Activated CD4-positive, alpha-beta memory T cell treated with anti-CD3 and anti-CD28 coated beads for 36 hours (primary cell): ENCODE results near the gene GAPDHS. TPM values are rescaled to one million over a fixed set of nuclear protein-coding genes. Genes with fewer than 3 reads are reported as not detected.

Experiments used
- CTCF ChIA-PET: fragments of 350-600 bp; sonication (Branson Sonifier 250); formaldehyde crosslinking; loops from one replicate; lab custom pipeline; 2021; ENCODE audit warnings: antibody characterized with exemption, inconsistent platforms; lab: Charles Lee
- POLR2A ChIA-PET: fragments of 350-600 bp; sonication (Branson Sonifier 250); formaldehyde crosslinking; loops from one replicate; lab custom pipeline; 2021; ENCODE audit warnings: antibody characterized with exemption; lab: Charles Lee
- DNase-seq: peaks from one replicate; pipeline ENCODE4 v3.0.0-alpha.2; 2020
- H3K27ac Mint-ChIP-seq: one replicate; pipeline ENCODE4 v1.8.0; 2021; ENCODE audit warnings: mixed read lengths
- H3K27me3 Mint-ChIP-seq: one replicate; pipeline ENCODE4 v1.8.0; 2021; ENCODE audit warnings: mixed read lengths
- H3K36me3 Mint-ChIP-seq: one replicate; pipeline ENCODE4 v1.8.0; 2021; ENCODE audit warnings: mixed read lengths
- H3K4me1 Mint-ChIP-seq: one replicate; pipeline ENCODE4 v1.8.0; 2021; ENCODE audit warnings: low read depth, mixed read lengths
- H3K4me3 Mint-ChIP-seq: one replicate; pipeline ENCODE4 v1.8.0; 2021; ENCODE audit warnings: mild to moderate bottlenecking, mixed read lengths
- H3K9me3 Mint-ChIP-seq: one replicate; pipeline ENCODE4 v1.8.0; 2021; ENCODE audit warnings: mixed read lengths
- intact Hi-C: fragments of 100-400 bp; cut with micrococcal nuclease; formaldehyde crosslinking; loops from one replicate; pipeline ENCODE4 v1.15.1; 2023
- total RNA-seq, 2 experiments: library from RNA; stranded (reverse); gene quantifications; one replicate each; pipeline ENCODE4 v1.2.3, GENCODE V29; 2021

Gene GAPDHS
- not detected for total RNA-seq

- no peaks in the 10 kb centered on the region for H3K36me3 Mint-ChIP-seq
- no peaks in the 10 kb centered on the region for H3K9me3 Mint-ChIP-seq
- H3K4me1 Mint-ChIP-seq, result peaks cover 13% of the 10 kb centered on the region
- ChIA-PET POLR2A (no interaction called here), CTCF (interaction anchor here (2.5 kb wide), 1 partner anchor 23 kb away, joined by 9 read pairs; no protein-coding TSS in a partner anchor)
- H3K27ac Mint-ChIP-seq, result no peak within 1 kb of the TSS
- no peak for DNase-seq
- peaks cover 41% of the 10 kb centered on the region for H3K27me3 Mint-ChIP-seq
- intact Hi-C loops, result no loop called here
- peak within 1 kb of the TSS; percentile 54 for H3K4me3 Mint-ChIP-seq
Observed at GRCh38 chr19:35533201-35533821, at the start of gene GAPDHS. Gene GAPDHS, plus strand, starts transcription at chr19:35533456. Its CDS starts 72 bp downstream, at chr19:35533528.

GRCh38 chr19:35484252-35485036 is 48.8 kb upstream of the GAPDHS start:
- no peak overlapping the region for H3K4me3 Mint-ChIP-seq
- no peaks in the 10 kb centered on the region for H3K9me3 Mint-ChIP-seq
- H3K36me3 Mint-ChIP-seq, result no peaks in the 10 kb centered on the region
- ChIA-PET CTCF (interaction anchor here (1.9 to 3.4 kb wide), 2 partner anchors 11 kb away, joined by 6 to 19 read pairs; no protein-coding TSS in a partner anchor), POLR2A (no interaction called here)
- DNase-seq, result peak; percentile 47
- H3K27me3 Mint-ChIP-seq, result no peaks in the 10 kb centered on the region
- H3K4me1 Mint-ChIP-seq, result peaks cover 11% of the 10 kb centered on the region
- intact Hi-C loops, result no loop called here
- peak overlapping the region; percentile 23 for H3K27ac Mint-ChIP-seq

DNA sequence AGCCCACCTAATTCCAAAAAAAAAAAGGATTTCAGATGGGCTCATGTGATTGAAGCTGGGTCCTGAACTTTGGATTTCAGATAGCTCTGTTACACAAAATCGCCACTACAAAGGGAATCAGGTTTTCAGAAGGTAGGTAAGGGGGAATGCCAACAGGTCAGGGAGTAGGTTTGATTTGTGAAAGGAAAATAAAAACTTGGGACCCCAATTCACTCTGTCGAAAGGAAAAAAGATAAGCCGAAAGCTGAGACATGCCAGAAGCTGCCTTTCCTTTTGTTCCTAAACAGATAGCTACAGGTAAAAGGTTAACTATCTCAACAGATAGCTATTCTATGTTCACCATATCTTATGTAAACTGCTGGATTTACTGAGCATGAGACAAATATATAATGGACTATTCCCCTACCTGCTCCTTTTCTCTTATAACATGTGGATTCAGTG is 47.0 kb upstream of the GAPDHS start:
- H3K27me3 Mint-ChIP-seq, result no peaks in the 10 kb centered on the region
- POLR2A ChIA-PET, result no interaction called here
- no peak overlapping the region for H3K27ac Mint-ChIP-seq
- H3K4me1 Mint-ChIP-seq, result peaks cover 11% of the 10 kb centered on the region
- H3K36me3 Mint-ChIP-seq, result no peaks in the 10 kb centered on the region
- H3K4me3 Mint-ChIP-seq, result no peak overlapping the region
- no peaks in the 10 kb centered on the region for H3K9me3 Mint-ChIP-seq
- intact Hi-C loops, result no loop called here
- DNase-seq, result no peak
- CTCF ChIA-PET, result interaction anchor here (0.6 to 3.4 kb wide), 7 partner anchors 9 to 133 kb away, joined by 3 to 19 read pairs (median 5); no protein-coding TSS in a partner anchor

- Mint-ChIP-seq H3K27ac (no peak overlapping the region), H3K9me3 (no peaks in the 10 kb centered on the region), H3K36me3 (no peaks in the 10 kb centered on the region), H3K4me3 (no peak overlapping the region), H3K4me1 (peaks cover 11% of the 10 kb centered on the region), H3K27me3 (no peaks in the 10 kb centered on the region)
- no peak for DNase-seq
- intact Hi-C loops, result no loop called here
- POLR2A ChIA-PET, result no interaction called here
- CTCF ChIA-PET, result interaction anchor here (0.6 to 3.4 kb wide), 6 partner anchors 8 to 1253 kb away, joined by 3 to 19 read pairs (median 8); no protein-coding TSS in a partner anchor
Observed at GRCh38 chr19:35487656-35488182, 45.5 kb upstream of the GAPDHS start.

DNA sequence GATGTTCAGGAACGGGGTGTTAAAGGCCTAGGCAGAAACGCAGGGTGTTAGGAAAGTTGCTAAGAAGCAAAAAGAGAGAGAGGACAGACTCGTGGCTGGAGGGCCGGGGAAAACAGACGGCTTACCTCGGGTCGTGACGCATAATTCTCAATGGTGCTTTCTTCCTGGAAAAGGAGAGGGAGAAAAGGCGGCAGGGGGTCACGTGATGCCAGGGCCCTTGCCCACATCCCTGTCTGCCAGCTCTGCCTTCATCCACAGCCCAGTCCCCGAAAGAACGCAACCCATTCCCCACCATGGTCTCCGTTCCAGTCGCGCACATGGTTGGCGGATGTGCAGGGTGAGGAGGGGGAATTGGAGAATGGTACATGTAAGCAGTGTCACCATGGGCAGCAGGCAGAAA is 44.6 kb upstream of the GAPDHS start:
- no peak for DNase-seq
- Mint-ChIP-seq H3K4me3 (no peak overlapping the region), H3K36me3 (no peaks in the 10 kb centered on the region), H3K4me1 (peaks cover 9% of the 10 kb centered on the region), H3K27ac (no peak overlapping the region), H3K27me3 (no peaks in the 10 kb centered on the region), H3K9me3 (no peaks in the 10 kb centered on the region)
- CTCF ChIA-PET, result no interaction called here
- POLR2A ChIA-PET, result no interaction called here
- intact Hi-C loops, result no loop called here

DNA sequence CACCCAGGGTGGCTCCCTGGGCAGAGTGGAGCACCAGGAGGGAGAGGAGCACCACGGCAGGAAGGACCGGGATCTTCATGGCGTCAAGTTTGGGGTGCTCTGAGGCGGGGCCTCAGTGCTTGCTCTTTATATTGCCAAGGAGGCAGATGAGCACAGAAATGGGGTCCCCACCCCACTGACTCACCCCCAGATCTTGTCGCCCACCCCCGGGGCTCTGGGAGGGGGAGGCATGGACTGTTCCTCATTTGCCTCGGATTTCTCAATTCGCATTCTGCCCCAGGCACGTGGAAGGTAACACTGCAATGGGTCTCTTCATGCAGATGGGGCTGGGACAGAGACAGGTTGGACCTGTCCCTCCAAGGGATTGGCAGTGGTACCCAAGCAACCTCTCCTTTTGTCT is 42.9 kb upstream of the GAPDHS start, which contains the start of gene KRTDAP:
Gene KRTDAP, minus strand, starts transcription at position 101 of the 400 bp plus-strand sequence. Its CDS starts 22 bp downstream, at position 79.
- no peak within 1 kb of the TSS for H3K27ac Mint-ChIP-seq
- POLR2A ChIA-PET, result no interaction called here

GRCh38 chr19:35491836-35492360 is 41.4 kb upstream of the GAPDHS start:
- ChIA-PET CTCF (interaction anchor here (1.3 to 2.3 kb wide), 3 partner anchors 9 to 139 kb away, joined by 3 to 11 read pairs (median 8); no protein-coding TSS in a partner anchor), POLR2A (no interaction called here)
- Mint-ChIP-seq H3K36me3 (no peaks in the 10 kb centered on the region), H3K27me3 (no peaks in the 10 kb centered on the region), H3K4me1 (peaks cover 5% of the 10 kb centered on the region), H3K4me3 (no peak overlapping the region), H3K9me3 (no peaks in the 10 kb centered on the region), H3K27ac (no peak overlapping the region)
- no peak for DNase-seq
- intact Hi-C loops, result no loop called here

More for the DNA sequence above, 42.9 kb upstream of the GAPDHS start, which contains the start of gene KRTDAP:
- Mint-ChIP-seq H3K27me3 (no peaks in the 10 kb centered on the region), H3K4me1 (peaks cover 5% of the 10 kb centered on the region), H3K9me3 (no peaks in the 10 kb centered on the region), H3K4me3 (no peak within 1 kb of the TSS), H3K36me3 (no peaks in the 10 kb centered on the region)
- no peak for DNase-seq
- CTCF ChIA-PET, result interaction anchor here (2.2 kb wide), 1 partner anchor 138 kb away, joined by 11 read pairs; no protein-coding TSS in a partner anchor
- intact Hi-C loops, result no loop called here

DNA sequence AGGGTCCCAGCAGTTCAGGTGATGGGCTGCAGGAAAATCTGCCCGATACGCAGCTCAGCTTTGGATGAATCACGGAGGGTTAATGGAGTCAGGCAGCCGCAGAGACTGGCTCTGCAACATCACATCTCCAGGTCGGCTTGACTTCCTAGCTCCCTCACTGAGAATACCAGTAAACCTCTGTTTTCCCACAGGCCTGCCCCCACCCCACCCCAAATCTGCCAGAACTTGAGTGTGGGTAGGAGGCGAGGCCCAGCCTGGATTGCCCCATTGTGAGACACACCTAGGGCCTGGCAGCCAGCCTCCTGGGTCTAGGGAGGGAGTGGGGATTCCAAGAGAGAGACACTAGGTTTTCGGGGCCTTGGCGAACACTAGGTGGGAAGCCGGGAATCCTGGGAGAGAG is 39.3 kb upstream of the GAPDHS start:
- peaks cover 5% of the 10 kb centered on the region for H3K4me1 Mint-ChIP-seq
- DNase-seq, result no peak
- intact Hi-C loops, result no loop called here
- H3K27me3 Mint-ChIP-seq, result no peaks in the 10 kb centered on the region
- ChIA-PET CTCF (interaction anchor here (1.2 to 4.7 kb wide), 2 partner anchors 141 to 145 kb away, joined by 6 to 48 read pairs; partner anchors contain the start of gene FFAR1), POLR2A (no interaction called here)
- H3K27ac Mint-ChIP-seq, result no peak overlapping the region
- no peaks in the 10 kb centered on the region for H3K9me3 Mint-ChIP-seq
- no peaks in the 10 kb centered on the region for H3K36me3 Mint-ChIP-seq
- H3K4me3 Mint-ChIP-seq, result no peak overlapping the region

GRCh38 chr19:35495107-35496064 is 37.9 kb upstream of the GAPDHS start:
- ChIA-PET CTCF (interaction anchor here (0.6 to 4.7 kb wide), 41 partner anchors 9 to 436 kb away, joined by 3 to 77 read pairs (median 4); partner anchors contain the start of genes FFAR1 and FFAR3), POLR2A (interaction anchor here (0.5 to 0.9 kb wide), 3 partner anchors 118 to 148 kb away, joined by 3 to 4 read pairs (median 3); no protein-coding TSS in a partner anchor)
- Mint-ChIP-seq H3K9me3 (no peaks in the 10 kb centered on the region), H3K27me3 (no peaks in the 10 kb centered on the region), H3K4me3 (no peak overlapping the region), H3K27ac (no peak overlapping the region), H3K4me1 (peaks cover 5% of the 10 kb centered on the region), H3K36me3 (no peaks in the 10 kb centered on the region)
- peak; percentile 85 for DNase-seq
- intact Hi-C loops, result loop anchor here (1.0 kb wide), 1 partner anchor 142 kb away; no protein-coding TSS in a partner anchor

GRCh38 chr19:35497406-35497805 is 35.9 kb upstream of the GAPDHS start:
- H3K27ac Mint-ChIP-seq, result no peak overlapping the region
- ChIA-PET POLR2A (no interaction called here), CTCF (interaction anchor here (0.6 to 4.7 kb wide), 5 partner anchors 10 to 149 kb away, joined by 4 to 77 read pairs (median 8); partner anchors contain the start of gene FFAR1)
- peaks cover 5% of the 10 kb centered on the region for H3K4me1 Mint-ChIP-seq
- intact Hi-C loops, result no loop called here
- DNase-seq, result no peak
- H3K4me3 Mint-ChIP-seq, result no peak overlapping the region
- H3K36me3 Mint-ChIP-seq, result no peaks in the 10 kb centered on the region
- H3K9me3 Mint-ChIP-seq, result no peaks in the 10 kb centered on the region
- H3K27me3 Mint-ChIP-seq, result no peaks in the 10 kb centered on the region
